RWPE2 (cell line): ENCODE results near the gene THYN1.
"Not testable (repeated sequence)": the region's sequence is repeated elsewhere in the genome, so short reads cannot be mapped to it uniquely, and the experiment has no call there.

Experiments used
- ATAC-seq: fragments of 200-7000 bp; cut with Tn5 transposase; 3 replicates; pipeline ENCODE4 v1.9.1; 2021; ENCODE audit warnings: low read depth
- DNase-seq: peaks from one replicate; pipeline ENCODE4 v3.0.0-alpha.2; 2020; ENCODE audit warnings: low spot score
- H3K27ac ChIP-seq: fragments of 450-650 bp; 2 replicates; pipeline ENCODE4 v1.5.1; 2017; ENCODE audit warnings: mild to moderate bottlenecking; ENCODE audit not compliant: poor library complexity, severe bottlenecking
- H3K27me3 ChIP-seq: fragments of 250-450 bp; sonication (Bioruptor Pico); 2 replicates; pipeline ENCODE4 v1.5.1; 2021; ENCODE audit warnings: mild to moderate bottlenecking, moderate library complexity; ENCODE audit not compliant: insufficient read depth, poor library complexity, severe bottlenecking
- H3K36me3 ChIP-seq: fragments of 250-450 bp; sonication (Bioruptor Pico); 2 replicates; pipeline ENCODE4 v1.5.1; 2020; ENCODE audit warnings: low read depth, mild to moderate bottlenecking, moderate library complexity
- H3K4me1 ChIP-seq: fragments of 250-450 bp; sonication (Bioruptor Pico); 2 replicates; pipeline ENCODE4 v1.5.1; 2021; ENCODE audit warnings: mild to moderate bottlenecking, moderate library complexity; ENCODE audit not compliant: insufficient read depth, poor library complexity, severe bottlenecking
- H3K4me3 ChIP-seq: fragments of 250-450 bp; sonication (Bioruptor Pico); 2 replicates; pipeline ENCODE4 v1.5.1; 2021; ENCODE audit warnings: mild to moderate bottlenecking, moderate library complexity; ENCODE audit not compliant: severe bottlenecking
- H3K9me3 ChIP-seq: fragments of 250-450 bp; sonication (Bioruptor Pico); 2 replicates; pipeline ENCODE4 v1.5.1; 2021; ENCODE audit warnings: mild to moderate bottlenecking, moderate library complexity; ENCODE audit not compliant: severe bottlenecking
- CTCF ChIP-seq: fragments of 450-650 bp; IDR thresholded peaks from one replicate; pipeline ENCODE4 v1.5.1; 2017; ENCODE audit warnings: mild to moderate bottlenecking, moderate library complexity; ENCODE audit not compliant: poor library complexity, severe bottlenecking

The THYN1 gene

GRCh38 chr11:134287561-134287960, 34.4 kb upstream of the THYN1 start:
- no peaks in the 10 kb centered on the region for H3K27me3 ChIP-seq
- H3K4me1 ChIP-seq: no peaks in the 10 kb centered on the region
- no peak overlapping the region for H3K27ac ChIP-seq
- H3K4me3 ChIP-seq: no peak overlapping the region
- no peak for DNase-seq
- TF ChIP-seq CTCF: no peak
- H3K36me3 ChIP-seq: no peaks in the 10 kb centered on the region
- ATAC-seq: no peak
- no peaks in the 10 kb centered on the region for H3K9me3 ChIP-seq

- peaks cover 18% of the 10 kb centered on the region for H3K27me3 ChIP-seq
- not testable (repeated sequence) for H3K9me3 ChIP-seq, H3K4me1 ChIP-seq, H3K27ac ChIP-seq, H3K36me3 ChIP-seq, ATAC-seq, DNase-seq, H3K4me3 ChIP-seq
Measured at GRCh38 chr11:134284349-134284748, 31.2 kb upstream of the THYN1 start.

GRCh38 chr11:134283461-134284230, 30.5 kb upstream of the THYN1 start:
- Histone ChIP-seq H3K27ac (no peak overlapping the region), H3K27me3 (peaks cover 23% of the 10 kb centered on the region)

GRCh38 chr11:134282121-134283045, 29.2 kb upstream of the THYN1 start:
- ATAC-seq (no peak), DNase-seq (no peak)

More at GRCh38 chr11:134283461-134284230, 30.5 kb upstream of the THYN1 start:
- Histone ChIP-seq H3K36me3 (no peaks in the 10 kb centered on the region), H3K4me3 (no peak overlapping the region), H3K9me3 (no peaks in the 10 kb centered on the region), H3K4me1 (no peaks in the 10 kb centered on the region)
- ATAC-seq (no peak), DNase-seq (no peak)
- no peak for TF ChIP-seq CTCF

GRCh38 chr11:134281635-134282034, 28.5 kb upstream of the THYN1 start:
- not testable (repeated sequence) for ATAC-seq

More at GRCh38 chr11:134282121-134283045, 29.2 kb upstream of the THYN1 start:
- H3K9me3 ChIP-seq: no peaks in the 10 kb centered on the region
- TF ChIP-seq CTCF: no peak
- H3K36me3 ChIP-seq: no peaks in the 10 kb centered on the region
- H3K4me1 ChIP-seq: no peaks in the 10 kb centered on the region
- peaks cover 36% of the 10 kb centered on the region for H3K27me3 ChIP-seq
- no peak overlapping the region for H3K27ac ChIP-seq
- H3K4me3 ChIP-seq: no peak overlapping the region

More at GRCh38 chr11:134281635-134282034, 28.5 kb upstream of the THYN1 start:
- H3K27me3 ChIP-seq: peaks cover 43% of the 10 kb centered on the region
- H3K4me3 ChIP-seq, H3K36me3 ChIP-seq, DNase-seq, H3K27ac ChIP-seq, H3K4me1 ChIP-seq, H3K9me3 ChIP-seq: not testable (repeated sequence)
